NB4 (cell line): Measurements from ENCODE around the gene FBXO41.
A peak's percentile ranks its signal among the peaks of the same experiment; 100 is the strongest.

ENCODE experiments used
- DNase-seq: peaks from one replicate; pipeline ENCODE4 v3.0.0; 2010; ENCODE audit warnings: low read depth
- H3K4me3 ChIP-seq: one replicate; pipeline ENCODE4 v1.5.1; 2011; ENCODE audit warnings: mild to moderate bottlenecking, low read depth, low read length, moderate library complexity
- CTCF ChIP-seq: IDR thresholded peaks from one replicate; pipeline ENCODE4 v1.5.1; 2012; ENCODE audit warnings: low read depth, low read length
- MAX ChIP-seq: IDR thresholded peaks from 2 replicates; pipeline ENCODE4 v1.6.1; 2011; ENCODE audit warnings: low read depth, low read length
- MYC ChIP-seq: IDR thresholded peaks from 2 replicates; pipeline ENCODE4 v1.6.1; 2011; ENCODE audit warnings: low read depth, low read length
- POLR2A ChIP-seq: IDR thresholded peaks from 2 replicates; pipeline ENCODE4 v1.6.1; 2011; ENCODE audit warnings: mild to moderate bottlenecking; ENCODE audit not compliant: insufficient read length; ENCODE audit errors: extremely low read depth

Gene FBXO41

GRCh38 chr2:73218298-73218697 is 66.0 kb downstream of the FBXO41 start:
- TF ChIP-seq POLR2A (no peak), MAX (no peak), MYC (no peak), CTCF (no peak)
- no peak for DNase-seq
- H3K4me3 ChIP-seq, result no peak overlapping the region

- TF ChIP-seq POLR2A, result no peak
- TF ChIP-seq CTCF, result no peak
- no peak for TF ChIP-seq MAX
- TF ChIP-seq MYC, result no peak
- DNase-seq, result no peak
- H3K4me3 ChIP-seq, result no peak overlapping the region
These were observed 66.5 kb downstream of the FBXO41 start for GRCh38 chr2:73217826-73218225.

GRCh38 chr2:73217160-73217559 is 67.1 kb downstream of the FBXO41 start:
- no peak overlapping the region for H3K4me3 ChIP-seq
- TF ChIP-seq POLR2A (no peak), MAX (no peak)

GRCh38 chr2:73215254-73215653 is 69.0 kb downstream of the FBXO41 start:
- peak overlapping the region; percentile 71 for H3K4me3 ChIP-seq
- DNase-seq, result no peak

More at GRCh38 chr2:73217160-73217559, 67.1 kb downstream of the FBXO41 start:
- DNase-seq, result no peak

GRCh38 chr2:73214120-73215035 is 69.9 kb downstream of the FBXO41 start, which contains the start of gene SMYD5:
Gene SMYD5 (plus strand): TSS chr2:73214245. CDS start chr2:73214267, 22 bp downstream.
- TF ChIP-seq MAX (peak; percentile 90), MYC (peak; percentile 87), CTCF (no peak), POLR2A (peak; percentile 63)
- peak within 1 kb of the TSS; percentile 71 for H3K4me3 ChIP-seq
- DNase-seq, result peak; percentile 94

More at GRCh38 chr2:73215254-73215653, 69.0 kb downstream of the FBXO41 start:
- TF ChIP-seq MAX, result no peak
- TF ChIP-seq POLR2A, result no peak
- TF ChIP-seq CTCF, result no peak
- no peak for TF ChIP-seq MYC
